ENCODE results near the gene TEKT3.

Gene TEKT3

DNA sequence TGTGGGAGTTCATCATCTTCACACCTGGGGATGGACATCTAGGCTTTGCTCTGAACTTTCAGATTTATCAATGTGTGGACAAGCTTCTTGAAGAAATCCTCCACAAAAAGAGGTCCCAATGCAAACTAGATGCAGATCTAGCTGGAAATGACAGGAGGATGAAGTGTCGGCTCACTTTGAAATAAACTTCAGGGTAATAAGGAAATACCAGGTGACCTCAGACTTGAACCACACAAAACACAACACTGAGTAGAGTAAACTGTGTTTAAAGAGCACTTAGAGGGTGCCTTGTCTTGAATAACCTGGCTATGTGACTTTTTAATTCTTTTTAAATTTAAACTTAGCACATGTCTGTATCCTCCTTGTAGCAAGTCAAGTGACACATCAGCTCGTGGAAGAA is 27.2 kb upstream of the TEKT3 start:
- no peak overlapping the region for H2AFZ ChIP-seq (ENCODE audit: low read depth, low read length)
- no peak overlapping the region for H3K4me3 ChIP-seq (ENCODE audit: low read length)

DNA sequence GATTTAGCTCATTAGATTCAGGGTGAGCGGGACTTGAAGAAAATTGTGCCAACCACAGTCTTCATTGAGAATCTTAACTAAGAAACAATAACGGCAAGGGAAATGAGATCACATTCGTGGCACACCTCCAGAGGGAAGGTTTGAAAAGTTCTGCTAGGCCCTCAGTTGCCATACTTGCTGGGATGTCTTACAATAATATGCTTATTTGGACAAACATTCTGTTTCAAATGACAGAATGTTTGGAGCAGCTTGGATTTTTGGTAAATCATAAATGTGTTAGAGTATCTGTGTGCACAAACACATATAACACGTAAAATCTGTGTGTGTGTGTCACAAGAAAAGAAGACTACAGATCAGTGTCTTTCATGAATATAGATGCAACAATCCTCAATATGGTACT is 24.6 kb upstream of the TEKT3 start:
- peaks cover 3% of the 10 kb centered on the region for H3K9me3 ChIP-seq (ENCODE audit: low read length)
- no peak overlapping the region for H3K4me3 ChIP-seq (ENCODE audit: low read length)
- H2AFZ ChIP-seq (ENCODE audit: low read depth, low read length): no peak overlapping the region
- no peaks in the 10 kb centered on the region for H3K27me3 ChIP-seq (ENCODE audit: insufficient read depth, low read length)
- no peaks in the 10 kb centered on the region for H3K36me3 ChIP-seq (ENCODE audit: insufficient read depth, low read length)
- H3K4me1 ChIP-seq (ENCODE audit: insufficient read depth, low read length): no peaks in the 10 kb centered on the region

More for the DNA sequence above, 27.2 kb upstream of the TEKT3 start:
- no peaks in the 10 kb centered on the region for H3K27me3 ChIP-seq (ENCODE audit: insufficient read depth, low read length)
- no peaks in the 10 kb centered on the region for H3K4me1 ChIP-seq (ENCODE audit: insufficient read depth, low read length)
- peaks cover 3% of the 10 kb centered on the region for H3K9me3 ChIP-seq (ENCODE audit: low read length)
- H3K36me3 ChIP-seq (ENCODE audit: insufficient read depth, low read length): no peaks in the 10 kb centered on the region

DNA sequence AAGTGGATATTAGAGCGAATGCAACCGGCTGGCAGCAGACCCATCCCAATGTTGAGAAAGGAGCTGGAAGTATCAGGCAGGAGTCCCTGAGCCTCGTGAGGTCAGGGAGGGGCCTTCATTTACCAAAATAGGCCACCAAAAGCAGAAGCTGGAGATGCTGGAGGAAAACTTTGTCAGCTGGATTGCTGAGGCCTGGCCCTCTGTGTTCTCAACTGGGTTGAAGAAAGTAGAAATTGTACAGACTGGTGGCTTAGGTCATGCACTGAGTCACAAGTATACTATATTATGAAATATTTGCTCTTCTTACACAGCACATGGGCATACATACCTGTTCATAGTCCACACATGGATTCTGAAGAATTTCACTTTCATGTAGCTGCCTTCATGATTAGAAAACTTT is 23.2 kb upstream of the TEKT3 start:
- Histone ChIP-seq H3K4me3 (ENCODE audit: low read length) (no peak overlapping the region), H2AFZ (ENCODE audit: low read depth, low read length) (no peak overlapping the region), H3K4me1 (ENCODE audit: insufficient read depth, low read length) (no peaks in the 10 kb centered on the region), H3K27me3 (ENCODE audit: insufficient read depth, low read length) (no peaks in the 10 kb centered on the region), H3K9me3 (ENCODE audit: low read length) (peaks cover 3% of the 10 kb centered on the region), H3K36me3 (ENCODE audit: insufficient read depth, low read length) (no peaks in the 10 kb centered on the region)

DNA sequence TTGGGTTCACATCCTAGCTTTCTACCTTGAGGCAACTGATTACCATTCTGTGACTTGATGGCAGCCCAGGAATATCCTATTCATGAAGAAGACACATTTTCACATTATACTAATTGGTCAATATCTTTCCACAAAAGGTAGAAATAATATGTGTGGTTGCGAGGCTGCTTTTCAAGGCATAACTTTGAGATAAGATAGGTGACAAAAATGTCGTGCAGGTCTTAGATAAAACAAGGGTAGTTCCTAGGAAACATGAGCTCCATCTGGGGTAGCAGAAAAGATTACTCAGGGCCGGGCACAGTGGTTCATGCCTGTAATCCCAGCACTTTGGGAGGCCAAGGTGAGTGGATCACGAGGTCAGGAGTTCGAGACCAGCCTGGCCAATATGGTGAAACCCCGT is 22.3 kb upstream of the TEKT3 start:
- H3K4me3 ChIP-seq (ENCODE audit: low read length): no peak overlapping the region
- no peaks in the 10 kb centered on the region for H3K27me3 ChIP-seq (ENCODE audit: insufficient read depth, low read length)
- no peaks in the 10 kb centered on the region for H3K4me1 ChIP-seq (ENCODE audit: insufficient read depth, low read length)
- H2AFZ ChIP-seq (ENCODE audit: low read depth, low read length): no peak overlapping the region
- no peaks in the 10 kb centered on the region for H3K36me3 ChIP-seq (ENCODE audit: insufficient read depth, low read length)
- H3K9me3 ChIP-seq (ENCODE audit: low read length): peaks cover 3% of the 10 kb centered on the region

DNA sequence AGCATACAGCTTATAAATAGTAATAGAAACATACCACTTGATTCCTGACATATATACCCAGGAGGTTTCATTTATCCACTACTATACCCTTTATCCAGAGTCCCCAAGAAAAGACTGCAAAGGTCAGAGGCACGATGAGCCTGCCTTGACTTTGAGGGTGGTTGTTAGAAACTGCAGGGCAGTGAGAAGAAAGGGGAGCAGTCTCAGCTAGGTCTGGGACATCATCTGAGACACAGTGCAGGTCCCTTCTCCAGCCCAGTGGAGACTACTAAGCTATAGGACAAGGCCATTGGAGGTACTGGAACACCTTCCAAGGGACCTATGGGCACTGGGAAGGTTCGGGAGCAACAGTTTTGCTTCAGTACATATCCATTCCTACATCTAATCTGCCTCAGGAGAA is 20.2 kb upstream of the TEKT3 start:
- H3K4me3 ChIP-seq (ENCODE audit: low read length): no peak overlapping the region
- H2AFZ ChIP-seq (ENCODE audit: low read depth, low read length): no peak overlapping the region
- H3K4me1 ChIP-seq (ENCODE audit: insufficient read depth, low read length): no peaks in the 10 kb centered on the region
- H3K27me3 ChIP-seq (ENCODE audit: insufficient read depth, low read length): no peaks in the 10 kb centered on the region
- H3K9me3 ChIP-seq (ENCODE audit: low read length): peaks cover 3% of the 10 kb centered on the region
- no peaks in the 10 kb centered on the region for H3K36me3 ChIP-seq (ENCODE audit: insufficient read depth, low read length)

DNA sequence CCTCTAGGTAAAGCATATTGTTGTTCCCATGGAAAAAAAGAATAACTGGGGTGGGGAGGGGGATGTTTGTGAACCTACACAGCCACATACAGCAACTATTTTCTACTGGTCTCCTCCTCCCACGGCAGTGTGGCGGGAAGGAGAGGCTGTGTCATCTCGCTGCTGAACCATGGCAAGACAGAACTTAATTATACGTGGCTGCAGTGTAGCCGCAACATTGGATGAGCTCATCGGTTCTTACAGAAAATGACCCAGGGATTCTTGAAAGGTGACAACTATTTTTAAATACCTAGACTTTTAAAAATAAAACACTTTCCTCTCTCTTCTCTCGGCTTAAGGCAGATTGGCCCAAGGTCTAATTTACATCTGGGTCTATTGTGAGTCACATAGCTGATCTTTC is 19.8 kb upstream of the TEKT3 start:
- Histone ChIP-seq H3K4me3 (ENCODE audit: low read length) (no peak overlapping the region), H2AFZ (ENCODE audit: low read depth, low read length) (no peak overlapping the region), H3K27me3 (ENCODE audit: insufficient read depth, low read length) (no peaks in the 10 kb centered on the region), H3K4me1 (ENCODE audit: insufficient read depth, low read length) (no peaks in the 10 kb centered on the region), H3K36me3 (ENCODE audit: insufficient read depth, low read length) (no peaks in the 10 kb centered on the region), H3K9me3 (ENCODE audit: low read length) (peaks cover 3% of the 10 kb centered on the region)

DNA sequence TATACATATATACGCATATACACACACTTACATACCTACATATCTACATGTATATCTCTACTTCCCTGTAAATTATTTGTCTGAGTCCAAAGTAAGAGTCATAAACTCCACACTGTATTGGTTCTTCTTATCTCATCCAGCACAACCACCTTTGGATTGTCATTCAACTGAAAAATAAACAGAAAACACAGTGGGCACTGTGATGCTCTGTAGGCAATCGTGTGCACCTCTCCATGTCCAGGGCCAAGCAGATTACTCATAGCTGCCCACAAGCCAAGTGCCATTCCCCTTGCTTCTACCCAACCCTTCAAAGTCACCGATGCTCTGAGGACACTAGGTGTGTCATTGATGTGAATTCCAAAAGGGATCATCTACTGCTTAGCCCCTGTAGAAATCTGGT is 12.9 kb upstream of the TEKT3 start:
- Histone ChIP-seq H3K27me3 (ENCODE audit: insufficient read depth, low read length) (no peaks in the 10 kb centered on the region), H3K4me1 (ENCODE audit: insufficient read depth, low read length) (peaks cover 7% of the 10 kb centered on the region), H3K36me3 (ENCODE audit: insufficient read depth, low read length) (no peaks in the 10 kb centered on the region), H3K4me3 (ENCODE audit: low read length) (no peak overlapping the region), H2AFZ (ENCODE audit: low read depth, low read length) (no peak overlapping the region), H3K9me3 (ENCODE audit: low read length) (no peaks in the 10 kb centered on the region)

DNA sequence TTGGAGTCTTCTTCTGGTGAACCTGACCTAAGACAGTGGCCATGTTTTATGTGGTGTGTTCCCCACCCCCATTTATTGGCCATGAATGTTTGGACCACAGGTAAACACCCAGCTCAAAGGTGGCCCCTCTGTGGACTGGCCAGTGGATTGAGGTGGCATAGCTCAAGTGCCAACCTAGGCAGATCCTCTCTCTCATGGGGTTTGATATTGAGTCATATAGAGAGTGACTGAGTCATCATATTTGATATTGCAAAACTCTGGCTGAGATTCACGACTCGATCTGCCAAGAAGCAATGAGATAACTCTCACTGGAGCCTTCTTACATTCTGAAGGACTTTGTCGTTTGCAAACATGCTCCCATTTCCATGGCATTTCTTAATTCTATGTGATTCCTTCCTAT is 10.5 kb upstream of the TEKT3 start:
- Histone ChIP-seq H3K36me3 (ENCODE audit: insufficient read depth, low read length) (no peaks in the 10 kb centered on the region), H2AFZ (ENCODE audit: low read depth, low read length) (no peak overlapping the region), H3K4me3 (ENCODE audit: low read length) (no peak overlapping the region), H3K27me3 (ENCODE audit: insufficient read depth, low read length) (peaks cover 3% of the 10 kb centered on the region), H3K9me3 (ENCODE audit: low read length) (peaks cover 2% of the 10 kb centered on the region), H3K4me1 (ENCODE audit: insufficient read depth, low read length) (peaks cover 7% of the 10 kb centered on the region)

DNA sequence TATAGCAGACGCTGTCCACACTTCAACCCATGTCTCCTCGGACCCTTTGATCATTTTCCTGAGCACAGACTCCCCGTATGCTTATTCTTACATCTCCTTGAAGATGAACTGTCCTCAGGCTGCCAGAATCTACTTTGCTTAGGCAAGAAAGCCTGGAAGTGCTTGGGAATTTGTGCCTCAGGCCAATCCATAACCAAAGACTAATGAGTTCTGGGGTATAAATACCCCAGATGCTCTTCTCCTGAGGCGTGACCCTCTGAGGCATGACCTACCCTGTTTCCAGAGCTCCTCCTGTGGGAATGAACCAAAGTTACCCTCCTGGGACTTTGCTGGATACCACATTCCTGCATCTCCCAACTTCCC is 10.1 kb upstream of the TEKT3 start:
- H3K36me3 ChIP-seq (ENCODE audit: insufficient read depth, low read length): no peaks in the 10 kb centered on the region
- H3K9me3 ChIP-seq (ENCODE audit: low read length): peaks cover 2% of the 10 kb centered on the region
- H2AFZ ChIP-seq (ENCODE audit: low read depth, low read length): no peak overlapping the region
- peaks cover 7% of the 10 kb centered on the region for H3K4me1 ChIP-seq (ENCODE audit: insufficient read depth, low read length)
- H3K27me3 ChIP-seq (ENCODE audit: insufficient read depth, low read length): peaks cover 3% of the 10 kb centered on the region
- H3K4me3 ChIP-seq (ENCODE audit: low read length): no peak overlapping the region

DNA sequence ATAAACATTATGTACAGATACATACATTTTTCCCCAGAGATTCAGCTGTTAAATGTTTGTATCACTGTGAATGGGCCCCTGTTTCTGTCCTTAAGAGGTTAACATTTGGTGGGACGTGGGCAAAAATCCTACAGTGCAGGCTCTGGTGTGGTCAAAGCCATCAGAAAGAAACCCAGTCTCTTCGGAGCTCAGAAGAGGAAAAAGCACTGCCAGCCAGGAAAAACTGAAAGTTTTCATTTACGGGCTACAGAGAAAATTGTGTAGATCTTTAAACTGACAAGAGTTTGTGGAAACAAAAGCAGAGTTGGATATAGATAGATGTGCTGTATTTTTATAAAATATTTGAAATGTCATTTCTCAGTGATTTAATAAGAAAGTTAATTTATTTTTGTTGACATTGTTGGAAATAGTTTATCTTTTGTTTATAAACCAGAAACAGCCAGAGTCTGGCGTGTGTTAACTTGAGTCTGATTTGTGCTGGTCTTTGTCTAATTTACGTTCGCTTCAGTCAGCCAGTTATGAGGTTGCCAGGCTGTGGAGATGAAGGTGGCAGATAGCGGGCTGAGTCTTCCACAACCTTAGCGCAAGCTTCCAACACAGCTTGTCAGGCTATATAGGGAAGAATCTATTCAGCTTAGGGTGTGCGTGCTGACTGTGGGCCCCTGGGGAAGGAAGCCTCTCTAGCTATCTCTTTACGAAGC is 9.5 kb upstream of the TEKT3 start:
- Histone ChIP-seq H3K4me3 (ENCODE audit: low read length) (no peak overlapping the region), H3K4me1 (ENCODE audit: insufficient read depth, low read length) (peaks cover 7% of the 10 kb centered on the region), H3K9me3 (ENCODE audit: low read length) (peaks cover 2% of the 10 kb centered on the region), H2AFZ (ENCODE audit: low read depth, low read length) (no peak overlapping the region), H3K27me3 (ENCODE audit: insufficient read depth, low read length) (peaks cover 3% of the 10 kb centered on the region), H3K36me3 (ENCODE audit: insufficient read depth, low read length) (no peaks in the 10 kb centered on the region)

DNA sequence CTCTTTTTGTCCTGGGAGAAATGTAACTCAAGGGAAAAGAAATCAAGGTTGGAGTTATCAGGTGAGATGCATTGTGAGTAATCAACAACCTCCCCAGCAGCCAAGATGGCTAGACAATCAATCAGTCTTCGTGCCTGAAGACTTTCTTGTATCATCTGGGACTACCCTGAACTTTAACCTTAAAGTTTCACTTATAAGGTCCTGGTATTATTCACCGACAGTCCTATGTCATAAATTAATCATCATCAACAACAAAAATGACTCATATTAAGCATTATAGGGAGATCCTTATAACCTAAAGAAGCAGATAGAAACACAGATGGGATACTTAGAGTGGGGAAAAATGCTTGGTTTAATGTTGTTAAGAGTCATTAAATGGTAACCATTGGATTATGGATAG is 7.7 kb upstream of the TEKT3 start:
- Histone ChIP-seq H3K36me3 (ENCODE audit: insufficient read depth, low read length) (no peaks in the 10 kb centered on the region), H3K4me3 (ENCODE audit: low read length) (no peak overlapping the region), H3K4me1 (ENCODE audit: insufficient read depth, low read length) (peaks cover 7% of the 10 kb centered on the region), H2AFZ (ENCODE audit: low read depth, low read length) (no peak overlapping the region), H3K27me3 (ENCODE audit: insufficient read depth, low read length) (peaks cover 6% of the 10 kb centered on the region), H3K9me3 (ENCODE audit: low read length) (peaks cover 2% of the 10 kb centered on the region)

DNA sequence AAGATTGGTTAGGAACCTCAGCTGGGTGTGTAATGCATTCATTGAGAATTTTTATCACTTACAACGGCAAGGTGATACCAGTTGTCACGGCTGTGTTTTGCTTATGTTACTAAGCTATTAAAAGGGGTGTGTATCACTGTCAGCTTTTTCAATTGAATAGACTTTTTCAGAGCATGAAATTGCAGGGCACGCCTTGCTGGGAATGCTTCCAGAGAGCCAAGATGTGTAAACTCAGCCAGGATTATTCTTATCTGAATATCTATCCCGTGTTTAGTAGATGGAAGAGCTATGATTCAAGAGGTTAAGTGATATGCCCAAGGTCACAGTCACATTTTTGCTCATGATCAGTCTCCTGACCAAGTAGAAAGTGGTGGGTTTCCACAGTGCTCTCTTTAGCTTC is 6.6 kb upstream of the TEKT3 start:
- Histone ChIP-seq H3K27me3 (ENCODE audit: insufficient read depth, low read length) (peaks cover 16% of the 10 kb centered on the region), H3K4me3 (ENCODE audit: low read length) (no peak overlapping the region), H3K36me3 (ENCODE audit: insufficient read depth, low read length) (no peaks in the 10 kb centered on the region), H2AFZ (ENCODE audit: low read depth, low read length) (no peak overlapping the region), H3K9me3 (ENCODE audit: low read length) (peaks cover 2% of the 10 kb centered on the region), H3K4me1 (ENCODE audit: insufficient read depth, low read length) (peaks cover 7% of the 10 kb centered on the region)

DNA sequence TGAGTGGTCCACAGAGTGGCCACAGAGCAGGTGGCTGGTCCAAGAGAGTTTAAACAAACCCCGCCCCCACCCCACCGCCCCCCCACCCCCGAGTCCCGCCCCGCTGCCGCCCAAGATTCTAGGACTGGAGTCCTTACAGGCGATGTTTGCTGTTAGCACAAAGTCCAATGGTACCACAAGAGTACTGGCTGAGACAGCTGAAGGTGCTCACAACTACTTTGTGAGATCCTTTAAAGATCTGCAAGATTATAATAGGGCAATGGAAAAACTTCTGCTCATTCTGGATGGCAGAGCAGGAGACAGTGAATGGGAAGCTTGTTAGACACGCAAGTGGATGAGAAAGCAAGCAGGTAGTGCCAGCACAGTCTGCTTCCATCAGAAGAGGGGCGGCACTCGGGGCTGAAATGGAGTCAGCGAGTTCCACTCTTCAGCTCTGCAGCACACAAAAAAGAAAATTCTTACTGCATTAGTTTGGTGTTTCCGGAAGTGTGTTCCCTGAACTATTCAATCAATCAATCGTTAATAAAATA is 4.7 kb upstream of the TEKT3 start:
- H2AFZ ChIP-seq (ENCODE audit: low read depth, low read length): no peak overlapping the region
- no peaks in the 10 kb centered on the region for H3K36me3 ChIP-seq (ENCODE audit: insufficient read depth, low read length)
- peaks cover 5% of the 10 kb centered on the region for H3K4me1 ChIP-seq (ENCODE audit: insufficient read depth, low read length)
- no peak overlapping the region for H3K4me3 ChIP-seq (ENCODE audit: low read length)
- H3K27me3 ChIP-seq (ENCODE audit: insufficient read depth, low read length): peaks cover 35% of the 10 kb centered on the region
- peaks cover 2% of the 10 kb centered on the region for H3K9me3 ChIP-seq (ENCODE audit: low read length)

DNA sequence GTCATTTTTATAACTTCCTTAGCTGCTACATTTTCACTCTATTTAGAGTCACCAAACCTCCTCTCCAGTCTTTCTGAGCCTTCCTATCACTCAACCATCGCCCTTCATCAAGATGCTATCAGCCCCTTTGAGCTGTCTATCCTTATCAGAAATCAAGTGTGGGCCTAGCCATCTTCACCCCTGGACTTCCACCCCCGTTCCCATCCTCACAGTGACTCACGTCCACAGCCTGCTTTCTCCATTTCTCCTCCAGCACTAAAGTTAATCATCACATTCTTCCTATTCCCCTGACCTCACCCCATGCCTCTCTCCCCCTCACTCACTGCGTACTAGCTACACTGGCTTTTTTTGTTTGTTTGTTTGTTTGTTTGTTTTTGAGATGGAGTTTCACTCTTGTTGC is 2.4 kb upstream of the TEKT3 start:
- H3K9me3 ChIP-seq (ENCODE audit: low read length): peaks cover 2% of the 10 kb centered on the region
- no peak overlapping the region for H2AFZ ChIP-seq (ENCODE audit: low read depth, low read length)
- peaks cover 42% of the 10 kb centered on the region for H3K27me3 ChIP-seq (ENCODE audit: insufficient read depth, low read length)
- H3K4me3 ChIP-seq (ENCODE audit: low read length): no peak overlapping the region
- H3K36me3 ChIP-seq (ENCODE audit: insufficient read depth, low read length): no peaks in the 10 kb centered on the region
- no peaks in the 10 kb centered on the region for H3K4me1 ChIP-seq (ENCODE audit: insufficient read depth, low read length)

Data from neuron (in vitro differentiated cells).